ENCODE results near the gene HOXD1.

The HOXD1 gene

DNA sequence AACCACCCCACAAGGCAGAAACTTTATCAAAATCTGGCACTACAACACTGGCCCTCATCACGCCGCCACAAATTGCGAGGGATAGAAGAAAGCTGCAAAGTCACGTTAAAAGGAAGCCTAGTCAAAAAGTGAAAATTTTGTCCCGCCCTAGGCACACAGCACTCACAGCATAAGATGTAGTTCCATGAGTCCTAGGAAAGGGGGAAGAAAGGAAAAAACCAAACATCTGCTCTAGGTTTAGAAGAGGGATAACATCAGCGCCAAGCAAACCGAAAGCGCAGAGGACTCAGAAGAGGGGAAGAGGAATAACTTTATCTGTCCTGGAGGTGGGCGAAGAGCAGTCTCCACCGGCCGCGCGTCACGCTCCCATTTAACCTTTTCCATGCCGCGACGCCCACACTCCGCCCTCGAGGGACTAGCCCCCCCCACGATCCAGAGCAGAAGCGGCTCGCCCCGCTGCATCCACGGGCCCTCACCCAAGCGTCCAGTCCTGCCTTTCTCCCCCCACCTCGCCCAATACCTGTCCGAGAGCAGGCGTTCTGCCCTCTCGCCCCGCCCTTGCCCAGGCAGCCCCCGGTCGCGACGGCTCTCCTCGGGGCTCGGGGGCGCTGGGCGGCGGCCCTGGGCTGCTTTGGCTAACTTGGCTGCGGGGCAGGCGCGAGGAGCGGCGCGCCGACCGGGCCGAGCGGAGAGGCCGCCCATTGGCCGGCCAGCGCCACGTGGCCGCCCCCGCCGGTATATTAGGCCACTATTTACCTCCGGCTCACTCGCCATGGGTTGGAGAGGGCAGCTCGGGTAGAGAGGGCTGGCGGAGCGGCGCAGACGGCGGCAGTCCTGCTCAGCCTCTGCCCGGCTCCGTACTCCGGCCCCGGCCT, at the start of gene HOXD1:
HOXD1 (plus strand) TSS at position 770 of the 875 bp plus-strand sequence. CDS start 134 bp downstream, outside the sequence.
- no peak for DNase-seq

DNA sequence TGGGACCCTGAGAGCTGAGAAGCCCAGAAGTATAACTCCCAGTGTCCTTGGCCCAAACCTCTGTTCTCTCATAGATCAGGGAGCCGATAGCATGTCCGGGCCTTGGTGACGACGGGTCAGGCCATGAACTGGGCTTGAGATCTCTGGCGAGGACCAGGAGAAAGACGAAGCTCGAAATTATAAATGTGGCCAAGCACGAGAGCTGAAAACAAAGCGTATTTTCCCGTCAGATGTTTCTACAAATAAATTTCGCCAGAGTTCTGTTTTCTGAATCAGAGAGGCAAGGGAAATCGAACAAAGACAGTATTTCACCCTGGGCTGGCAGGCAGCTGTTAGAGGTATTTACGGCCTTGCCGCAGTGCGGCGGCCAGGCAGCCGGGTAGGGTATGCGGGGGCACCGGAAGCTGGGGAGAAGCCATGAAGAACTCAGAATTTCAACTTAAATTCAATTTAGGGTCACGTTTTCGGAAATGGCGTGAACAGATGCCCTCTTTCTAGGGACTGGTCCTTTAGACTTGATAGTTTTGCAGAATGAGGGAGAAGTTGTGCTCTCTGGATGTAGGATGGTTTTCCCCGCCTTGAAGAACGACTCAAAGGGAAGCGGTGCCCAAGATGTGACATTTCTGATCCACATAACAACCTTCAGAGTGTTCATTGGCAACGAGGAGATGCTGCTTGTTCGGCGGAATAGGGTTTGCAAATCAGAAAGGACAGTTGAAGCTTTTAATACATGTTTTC, 49.4 kb upstream of the HOXD1 start:
- DNase-seq, result no peak

DNA sequence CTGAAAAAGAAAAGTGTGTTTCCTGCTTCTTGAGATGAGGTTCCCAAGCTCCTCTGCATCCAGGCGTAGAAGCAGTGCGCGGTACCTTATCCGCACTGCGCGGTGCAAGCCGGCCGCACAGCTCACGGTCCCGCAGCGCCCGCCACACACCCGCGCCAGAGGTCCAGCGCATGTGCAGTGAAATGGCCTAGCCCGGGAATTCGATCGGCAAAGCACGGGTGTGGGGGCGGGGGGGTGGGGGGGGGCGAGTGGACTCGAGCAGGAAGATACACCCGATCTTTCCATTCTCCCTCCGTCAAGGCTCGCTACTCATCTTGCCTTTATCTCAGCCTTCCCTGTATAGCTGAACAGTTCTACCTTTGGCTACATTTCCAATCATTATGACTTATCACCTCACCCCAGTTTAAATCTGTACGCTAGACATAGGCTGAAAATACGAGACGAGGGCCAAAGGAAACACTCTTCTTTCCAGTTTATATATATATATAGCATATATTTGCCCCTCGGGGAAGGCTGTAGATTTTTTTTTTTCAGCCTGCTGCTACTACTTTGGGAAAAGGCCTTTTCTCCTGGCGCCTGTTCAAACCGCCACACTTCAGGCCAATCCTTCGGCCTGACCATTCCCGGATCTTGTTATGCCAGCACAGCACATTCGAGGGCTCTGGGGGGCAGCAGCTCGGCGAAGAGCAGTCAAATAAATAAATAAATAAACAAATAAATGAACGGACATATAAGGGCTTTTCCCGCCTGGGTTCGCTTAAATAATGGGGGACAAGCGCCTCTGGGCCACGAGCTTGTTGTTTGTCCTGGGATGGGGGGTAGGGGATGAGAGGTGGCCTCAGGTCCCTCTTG, 48.6 kb upstream of the HOXD1 start:
- DNase-seq, result no peak

DNA sequence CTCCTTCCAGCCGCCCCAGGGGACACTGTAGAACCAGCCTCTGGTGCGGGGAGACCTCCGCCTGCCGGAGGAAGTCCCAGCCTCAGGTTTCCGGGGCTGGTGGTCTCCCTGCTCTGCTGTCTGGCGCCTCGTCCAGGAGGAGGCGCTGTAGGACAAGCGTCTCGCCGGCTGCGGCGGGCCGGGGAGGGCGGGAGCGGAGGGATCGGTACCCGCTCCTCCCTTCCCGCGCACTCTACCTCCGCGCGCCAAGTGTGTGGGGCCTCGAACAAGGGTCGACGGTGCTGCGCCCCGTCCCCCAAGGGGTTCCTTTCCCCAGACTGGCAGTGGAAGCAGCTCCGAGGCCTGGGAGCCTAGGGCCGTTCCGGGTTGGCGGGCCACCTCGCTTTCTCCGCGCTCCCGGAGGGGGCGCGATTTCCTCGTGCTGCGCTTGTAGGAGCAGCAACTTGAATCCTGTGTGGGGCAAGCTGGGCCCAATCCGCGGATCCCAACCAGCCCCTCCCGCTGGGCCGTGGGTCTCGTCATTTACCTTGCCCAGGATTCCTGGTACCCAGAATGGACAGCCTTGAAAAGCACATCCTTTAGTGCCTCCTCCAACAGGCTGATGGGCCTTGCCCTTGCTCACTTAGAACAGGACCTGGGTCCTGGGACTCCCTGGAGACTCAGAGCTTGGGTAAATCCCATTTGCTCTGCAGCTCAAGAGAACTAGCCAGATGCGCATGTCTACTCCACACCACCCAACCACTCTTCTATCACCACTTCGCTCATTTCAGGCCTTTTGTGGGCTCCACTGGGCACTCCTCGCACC, 47.8 kb upstream of the HOXD1 start:
- peak; percentile 51 for DNase-seq

DNA sequence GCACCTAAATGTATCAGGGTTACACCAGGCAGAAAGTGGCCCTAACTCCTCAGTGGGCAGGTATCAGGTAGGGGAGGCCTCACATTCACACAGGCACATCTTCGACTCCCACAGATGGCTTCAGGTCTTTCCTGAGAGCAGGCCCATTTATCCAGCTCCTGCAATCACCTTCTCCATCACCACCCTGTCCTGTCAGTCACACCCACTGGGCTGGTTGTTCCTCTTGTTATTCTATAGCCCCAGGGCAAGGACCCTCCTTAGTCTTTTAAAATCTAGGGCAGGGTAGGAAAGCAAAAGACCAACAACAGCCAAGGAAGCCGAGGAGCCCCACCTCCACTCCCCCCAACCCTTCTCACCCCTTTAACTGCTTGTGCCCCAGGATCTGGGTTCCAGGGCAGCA, 46.2 kb upstream of the HOXD1 start:
- no peak for DNase-seq

DNA sequence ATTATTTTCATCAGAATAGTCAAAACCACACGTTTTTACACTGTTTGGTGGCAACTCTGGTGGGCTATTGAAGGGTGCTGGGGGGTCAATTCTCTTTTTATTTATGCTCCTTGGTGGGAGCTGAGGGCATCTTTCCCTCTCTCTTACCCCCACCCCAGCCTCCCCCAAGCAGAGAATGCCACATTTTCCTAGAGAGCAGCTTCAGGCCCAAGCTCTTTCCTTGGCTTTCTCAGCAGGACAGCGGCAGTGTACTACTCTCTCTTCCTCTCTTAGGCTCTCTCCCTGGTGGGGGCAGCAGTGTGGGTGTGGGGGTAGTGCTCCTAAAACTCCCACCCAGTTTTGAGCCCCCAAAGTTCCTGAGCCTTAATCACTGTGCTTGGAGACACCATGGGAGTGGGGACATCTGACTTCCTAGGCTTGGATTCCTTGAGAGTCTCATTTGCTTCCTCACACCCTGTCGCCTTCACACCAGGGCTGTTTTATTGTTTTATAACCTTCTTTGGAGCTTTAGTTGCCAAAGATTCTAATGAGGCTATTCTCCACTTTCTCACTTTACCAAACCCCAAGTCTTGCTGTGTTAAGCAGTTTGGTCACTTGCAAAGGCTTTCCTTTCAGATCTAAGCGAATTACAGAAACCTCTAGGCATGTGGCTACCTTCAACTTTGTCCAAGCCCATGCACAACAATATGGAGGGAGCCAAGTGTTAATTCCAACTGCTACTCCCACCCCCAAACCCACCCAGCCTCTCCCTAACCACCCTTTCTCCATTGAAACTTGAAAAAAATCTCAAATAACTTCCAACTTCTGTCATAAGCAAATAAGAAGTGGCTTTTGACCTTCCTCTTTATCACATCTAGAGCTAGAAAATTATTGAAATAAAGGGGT, 43.1 kb upstream of the HOXD1 start:
- DNase-seq, result no peak

DNA sequence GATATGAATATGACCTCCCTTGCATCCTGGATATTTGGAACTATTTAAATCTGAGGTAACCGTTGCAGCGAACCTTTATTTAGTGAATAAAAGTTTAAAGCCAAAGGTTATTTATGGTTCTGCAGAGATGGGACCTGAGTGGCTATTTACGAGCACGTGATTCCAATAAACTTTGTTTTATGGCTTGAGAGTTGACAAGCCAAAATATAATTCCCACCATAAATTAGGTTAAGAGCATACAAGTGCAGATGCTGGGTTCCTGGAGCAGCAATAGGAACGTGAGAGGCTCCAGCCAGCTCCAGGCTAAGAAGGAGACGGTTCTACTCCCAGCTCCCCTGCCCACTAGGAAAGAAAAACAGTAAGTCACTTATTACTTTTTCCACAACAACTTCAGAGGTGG, 42.4 kb upstream of the HOXD1 start:
- no peak for DNase-seq

DNA sequence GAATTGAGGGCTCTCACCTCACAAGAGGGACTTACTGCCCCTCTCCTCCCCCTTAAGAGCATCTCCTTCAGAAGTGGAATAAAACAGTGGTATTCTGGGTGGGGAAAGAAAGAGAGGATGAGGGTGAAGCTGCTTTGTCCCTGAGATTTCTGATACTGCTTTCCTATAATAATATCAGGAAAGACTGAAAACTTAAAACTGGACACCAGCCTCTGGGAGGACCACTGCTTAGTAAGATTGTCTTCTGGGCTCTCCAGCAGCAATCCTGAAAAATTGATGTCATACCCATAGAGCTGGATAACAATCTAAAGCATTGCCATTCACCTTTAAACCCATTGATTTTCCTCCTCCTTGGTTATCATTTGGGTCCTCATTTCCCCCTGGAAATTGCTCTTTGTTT, 41.8 kb upstream of the HOXD1 start:
- DNase-seq, result no peak

DNA sequence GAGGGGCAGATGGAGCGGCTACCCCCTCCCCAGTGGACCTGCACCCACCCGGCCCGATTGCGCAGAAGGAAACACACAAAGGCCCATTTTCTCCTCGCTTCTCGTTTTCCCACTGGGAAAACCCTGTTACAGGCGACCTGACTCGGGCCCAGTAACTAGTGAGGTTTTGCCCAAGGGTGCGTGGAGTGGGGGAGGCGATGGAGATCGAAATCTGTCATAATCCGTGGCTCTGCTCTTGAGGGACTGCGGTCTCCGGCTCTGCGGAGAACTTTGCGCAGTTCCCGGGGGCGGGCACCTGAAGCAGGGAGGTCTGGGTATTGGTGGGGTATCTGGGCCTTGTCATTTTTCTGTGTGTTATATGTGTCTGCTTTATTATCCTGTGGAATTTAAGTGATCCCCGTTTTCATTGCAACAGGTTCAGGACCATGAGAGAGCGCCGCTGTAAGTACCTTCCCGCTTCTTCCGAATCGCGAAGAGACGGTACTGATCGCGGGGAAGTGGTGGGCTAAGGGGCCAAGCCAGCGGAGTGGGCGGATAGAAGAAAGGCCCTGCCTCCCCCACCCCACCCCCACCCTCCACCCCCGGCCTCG, 41.2 kb upstream of the HOXD1 start:
- DNase-seq, result no peak

DNA sequence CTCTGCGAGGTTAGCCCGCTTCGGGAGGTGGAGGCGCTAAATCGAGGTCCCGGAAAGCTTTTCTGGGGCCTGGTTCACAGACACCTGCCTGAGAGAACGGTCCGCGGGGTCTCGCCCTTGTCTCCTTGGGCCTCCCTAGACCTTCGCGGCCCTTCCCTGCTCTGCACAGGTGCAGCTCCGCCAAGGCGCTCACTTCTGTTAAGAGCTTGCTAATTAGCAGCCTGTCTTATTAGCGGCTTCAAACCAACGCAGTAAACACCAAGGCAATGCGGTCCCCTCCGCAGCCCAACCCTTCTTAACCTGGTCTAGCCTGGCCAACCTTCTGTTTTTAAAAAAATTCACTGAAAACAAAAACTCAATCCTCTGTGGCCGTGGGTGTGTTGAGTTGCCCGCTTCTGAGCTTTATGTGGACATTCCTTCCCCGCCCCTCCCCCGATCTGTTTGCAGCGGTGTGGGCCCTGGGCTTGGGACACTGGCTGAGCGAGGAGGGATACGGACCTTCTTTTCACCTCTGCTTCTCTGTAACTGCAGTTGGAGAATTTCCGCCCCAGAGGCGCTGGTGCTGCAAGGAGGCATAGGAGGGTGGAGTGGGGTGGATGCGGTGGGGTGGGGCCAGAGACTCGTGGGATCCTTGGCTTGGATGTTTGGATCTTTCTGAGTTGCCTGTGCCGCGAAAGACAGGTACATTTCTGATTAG, 40.5 kb upstream of the HOXD1 start:
- no peak for DNase-seq

DNA sequence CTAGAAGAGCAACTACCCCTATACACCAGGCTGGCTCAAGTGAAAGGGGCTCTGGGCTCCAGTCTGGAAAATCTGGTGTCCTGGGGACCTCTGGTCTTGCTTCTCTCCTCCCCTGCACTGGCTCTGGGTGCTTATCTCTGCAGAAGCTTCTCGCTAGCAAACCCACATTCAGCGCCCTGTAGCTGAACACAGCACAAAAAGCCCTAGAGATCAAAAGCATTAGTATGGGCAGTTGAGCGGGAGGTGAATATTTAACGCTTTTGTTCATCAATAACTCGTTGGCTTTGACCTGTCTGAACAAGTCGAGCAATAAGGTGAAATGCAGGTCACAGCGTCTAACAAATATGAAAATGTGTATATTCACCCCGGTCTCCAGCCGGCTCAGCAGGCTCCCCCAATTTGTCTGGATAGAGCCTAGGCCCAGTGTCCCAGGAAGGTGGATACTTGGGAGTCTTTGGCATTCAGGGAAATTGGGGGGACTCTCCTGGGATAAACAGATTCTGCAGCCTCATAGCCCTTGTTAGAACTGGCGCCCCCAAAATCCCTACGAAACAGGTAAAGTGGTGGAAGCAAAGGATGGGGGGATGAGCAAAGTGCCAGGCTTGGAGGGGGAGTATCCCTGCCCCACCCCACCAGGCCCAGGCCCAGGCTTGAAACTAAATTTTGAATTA, 39.6 kb upstream of the HOXD1 start:
- no peak for DNase-seq

DNA sequence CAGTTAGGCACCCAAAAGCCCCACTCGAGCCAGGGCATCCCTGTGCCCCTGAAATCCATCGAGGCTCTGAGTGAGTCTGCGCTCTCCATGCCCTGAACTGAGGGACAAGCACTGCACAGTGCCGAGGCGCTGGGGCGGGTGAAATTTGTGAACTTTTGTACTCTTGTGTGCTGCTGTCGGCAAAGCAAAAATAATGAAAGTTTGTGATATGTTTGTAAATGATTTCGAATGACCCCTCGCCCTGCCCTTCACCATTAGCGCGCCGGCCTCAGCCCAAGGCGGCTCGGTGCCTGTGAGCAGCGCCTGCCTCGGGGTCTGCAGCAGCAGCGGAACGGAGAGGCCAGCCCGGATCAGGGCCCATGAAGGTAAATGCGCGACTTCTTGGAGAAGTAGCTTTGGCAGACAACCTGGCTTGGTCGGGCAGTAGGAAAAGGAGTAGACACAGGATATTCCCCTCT, 39.0 kb upstream of the HOXD1 start:
- no peak for DNase-seq

DNA sequence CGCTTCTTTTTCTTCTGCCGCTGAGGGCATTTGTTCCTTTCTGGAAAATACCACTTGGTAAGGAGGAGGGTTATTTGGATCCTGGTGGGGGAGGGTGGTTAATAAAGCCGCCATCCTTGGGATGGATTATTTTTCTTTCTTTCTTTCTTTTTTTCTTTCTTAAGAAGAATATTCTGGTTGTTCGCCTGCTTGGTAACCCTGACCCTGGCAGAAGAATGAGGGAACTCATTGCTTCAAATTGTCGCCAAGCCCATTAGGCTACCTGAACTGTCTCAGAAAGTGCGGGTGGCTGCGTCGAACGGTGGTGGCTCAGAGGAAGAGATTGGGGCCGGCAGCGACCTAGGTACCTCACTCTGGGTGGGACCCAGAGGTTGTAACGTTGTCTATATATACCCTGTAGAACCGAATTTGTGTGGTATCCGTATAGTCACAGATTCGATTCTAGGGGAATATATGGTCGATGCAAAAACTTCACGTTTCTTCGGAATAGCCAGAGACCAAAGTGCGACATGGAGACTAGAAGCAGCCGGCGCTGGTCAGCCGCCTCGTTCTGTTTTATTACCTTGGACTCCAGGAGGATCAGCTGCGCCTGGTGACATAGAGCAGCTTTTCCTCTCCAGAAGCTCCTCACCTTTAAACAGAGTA, 38.4 kb upstream of the HOXD1 start:
- no peak for DNase-seq

DNA sequence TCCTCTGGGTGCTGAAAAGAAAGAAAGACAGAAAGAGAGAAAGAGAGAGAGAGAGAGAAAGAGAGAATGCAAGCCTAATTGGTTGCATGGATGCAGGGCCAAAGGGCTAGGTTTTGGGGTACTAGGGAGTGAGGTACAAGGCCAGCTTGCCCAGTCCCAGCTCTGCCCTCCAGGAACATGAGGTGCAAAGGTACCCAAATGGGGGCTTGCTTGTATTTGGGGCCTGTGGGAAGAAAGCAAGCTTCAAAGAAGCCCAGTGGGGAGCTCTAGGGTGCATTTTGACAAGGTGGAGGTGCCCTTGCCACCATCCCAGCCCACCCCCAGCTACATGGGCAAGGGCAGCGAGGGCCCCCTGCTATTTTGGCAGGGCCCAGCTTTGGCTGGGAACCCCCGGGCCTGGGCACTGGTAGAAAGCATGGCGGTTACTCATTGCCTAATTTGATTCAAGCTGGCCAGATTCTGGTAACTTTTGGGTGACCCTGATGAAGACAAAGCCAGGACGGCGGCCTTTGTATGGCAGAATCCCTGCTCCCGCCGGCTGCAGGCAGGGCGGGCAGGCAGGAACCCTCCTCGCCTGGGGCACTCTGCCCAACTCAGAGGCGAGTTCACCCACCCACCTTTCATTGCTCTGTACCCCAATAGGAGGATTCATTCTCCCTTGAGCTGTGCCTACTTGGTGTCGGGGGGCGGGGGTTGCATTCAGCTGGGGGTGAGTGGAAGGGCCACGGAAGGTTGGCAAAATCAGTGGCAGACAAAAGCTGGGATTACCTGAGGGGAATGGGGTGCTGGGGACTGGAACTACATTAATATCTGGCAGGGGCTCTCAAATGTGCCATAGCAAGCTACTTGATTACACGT, 37.7 kb upstream of the HOXD1 start:
- DNase-seq, result no peak

DNA sequence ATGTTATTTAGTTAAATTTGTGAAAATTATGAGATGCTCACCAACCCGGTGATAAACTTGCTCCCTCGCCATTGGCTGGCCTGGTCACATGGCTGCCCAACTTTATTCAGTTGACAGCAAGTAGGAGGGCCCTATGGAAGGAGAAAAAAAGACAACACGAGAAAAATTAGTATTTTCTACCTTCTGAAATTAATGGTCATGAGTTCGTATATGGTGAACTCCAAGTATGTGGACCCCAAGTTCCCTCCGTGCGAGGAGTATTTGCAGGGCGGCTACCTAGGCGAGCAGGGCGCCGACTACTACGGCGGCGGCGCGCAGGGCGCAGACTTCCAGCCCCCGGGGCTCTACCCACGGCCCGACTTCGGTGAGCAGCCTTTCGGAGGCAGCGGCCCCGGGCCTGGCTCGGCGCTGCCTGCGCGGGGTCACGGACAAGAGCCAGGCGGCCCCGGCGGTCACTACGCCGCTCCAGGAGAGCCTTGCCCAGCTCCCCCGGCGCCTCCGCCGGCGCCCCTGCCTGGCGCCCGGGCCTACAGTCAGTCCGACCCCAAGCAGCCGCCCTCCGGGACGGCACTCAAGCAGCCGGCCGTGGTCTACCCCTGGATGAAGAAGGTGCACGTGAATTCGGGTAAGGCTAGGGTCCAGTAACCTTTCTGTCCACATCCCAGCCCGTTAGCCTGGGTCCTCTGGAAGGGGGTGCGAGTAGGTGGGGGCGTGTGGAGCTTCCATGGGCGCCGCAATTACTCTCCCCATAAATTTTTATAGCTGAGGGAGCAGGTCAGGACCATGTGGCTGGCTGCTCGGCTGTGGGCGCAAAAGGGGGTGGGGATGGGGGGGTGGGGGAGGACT, 36.8 kb upstream of the HOXD1 start, which contains the start of gene HOXD4:
HOXD4 (plus strand) TSS at position 109 of the 846 bp plus-strand sequence; CDS start at position 193, 84 bp downstream.
- no peak for DNase-seq

DNA sequence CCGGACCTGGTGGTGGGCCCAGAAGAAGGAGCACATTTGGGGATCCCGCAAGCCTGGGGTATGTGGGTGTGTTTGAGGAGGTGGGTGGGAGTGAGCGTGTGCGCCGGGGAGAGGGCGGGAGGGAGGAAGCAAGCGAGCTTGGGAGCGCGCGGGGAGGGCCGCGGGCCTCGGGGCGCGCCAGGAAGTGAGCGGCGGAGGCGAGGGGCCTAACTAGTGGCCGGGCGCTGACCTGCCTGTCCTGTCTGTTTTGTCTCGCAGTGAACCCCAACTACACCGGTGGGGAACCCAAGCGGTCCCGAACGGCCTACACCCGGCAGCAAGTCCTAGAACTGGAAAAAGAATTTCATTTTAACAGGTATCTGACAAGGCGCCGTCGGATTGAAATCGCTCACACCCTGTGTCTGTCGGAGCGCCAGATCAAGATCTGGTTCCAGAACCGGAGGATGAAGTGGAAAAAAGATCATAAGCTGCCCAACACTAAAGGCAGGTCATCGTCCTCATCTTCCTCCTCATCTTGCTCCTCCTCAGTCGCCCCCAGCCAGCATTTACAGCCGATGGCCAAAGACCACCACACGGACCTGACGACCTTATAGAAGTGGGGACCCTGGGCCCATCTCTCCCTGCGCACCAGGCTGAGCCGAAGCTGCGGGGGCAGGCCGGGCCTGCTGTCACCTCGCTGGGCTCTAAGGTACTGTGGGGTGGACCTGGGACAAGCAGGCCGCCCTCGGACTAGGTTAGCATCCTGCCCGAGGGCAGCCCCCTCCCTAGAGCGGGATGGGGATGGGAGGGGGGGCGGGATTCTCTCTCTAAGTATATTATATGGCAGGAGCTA, 35.9 kb upstream of the HOXD1 start:
- no peak for DNase-seq

Measured in activated CD4-positive, alpha-beta T cell treated with anti-CD3 and anti-CD28 coated beads, Interleukin-2, amount 50 U/mL, for 1 hour (primary cell).